Pons (tissue), 1 donor: Measurements from ENCODE around the gene PXYLP1.

Experiments used
- DNase-seq: peaks from one replicate; pipeline ENCODE4 v3.0.0-alpha.2; 2016; ENCODE audit warnings: low spot score

Gene PXYLP1

DNA sequence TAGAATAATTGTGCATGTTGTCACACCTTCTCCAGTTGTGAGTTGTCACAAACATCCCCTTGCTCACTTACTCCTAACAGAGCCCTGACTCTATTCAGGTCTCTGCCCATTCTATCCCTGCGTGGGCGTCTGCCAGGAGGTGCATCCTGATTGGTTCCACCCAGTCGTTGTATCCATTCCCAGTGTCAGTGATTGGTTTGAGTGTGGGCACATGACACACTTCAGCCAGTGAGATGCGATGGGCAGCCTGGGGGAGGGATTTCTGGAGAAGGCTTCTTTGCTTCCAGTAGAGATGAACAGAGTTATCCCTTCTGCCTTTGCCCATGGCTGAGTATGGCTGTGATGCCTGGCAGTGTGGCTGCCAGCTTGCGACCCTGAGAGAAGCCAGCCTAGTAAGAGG lies 18.7 kb downstream of the PXYLP1 start:
- no peak for DNase-seq

DNA sequence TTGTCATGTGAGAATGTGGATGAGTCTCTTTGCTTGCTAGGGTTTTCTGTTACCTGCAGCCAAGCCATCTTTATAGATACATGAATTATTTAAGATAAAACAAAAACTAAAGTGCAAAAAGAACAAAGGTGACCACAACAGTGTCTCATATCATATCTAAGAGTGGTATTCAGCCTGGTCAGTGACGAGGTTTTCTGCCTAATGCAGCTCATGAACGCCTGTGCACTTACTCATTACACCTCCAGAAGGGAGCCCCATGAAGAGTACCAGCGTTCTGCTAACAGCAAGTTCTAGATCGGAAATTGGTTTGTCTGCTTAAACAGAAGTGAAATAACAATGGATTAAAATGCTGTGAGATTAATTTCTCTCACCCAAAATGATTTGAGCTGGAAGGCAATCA lies 19.2 kb downstream of the PXYLP1 start:
- DNase-seq: no peak

DNA sequence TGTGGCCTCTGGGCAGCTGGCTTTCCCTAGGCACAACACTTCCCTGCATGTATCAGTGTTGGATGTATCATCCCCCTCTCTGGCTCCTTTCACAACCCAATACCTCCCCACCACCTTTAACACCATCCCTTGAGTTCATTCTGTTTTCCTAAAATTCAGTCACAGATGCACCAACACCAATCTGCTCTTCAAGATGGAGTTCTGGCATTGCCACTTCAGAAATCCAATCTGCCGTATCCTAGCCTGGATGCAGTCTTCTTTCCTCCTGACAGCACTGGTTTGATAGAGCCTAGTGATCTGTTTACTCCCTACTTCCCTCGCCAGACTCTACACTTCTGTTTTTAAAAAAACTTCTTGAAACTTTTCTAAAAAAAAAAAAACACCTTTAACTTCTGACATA lies 21.7 kb downstream of the PXYLP1 start:
- no peak for DNase-seq

DNA sequence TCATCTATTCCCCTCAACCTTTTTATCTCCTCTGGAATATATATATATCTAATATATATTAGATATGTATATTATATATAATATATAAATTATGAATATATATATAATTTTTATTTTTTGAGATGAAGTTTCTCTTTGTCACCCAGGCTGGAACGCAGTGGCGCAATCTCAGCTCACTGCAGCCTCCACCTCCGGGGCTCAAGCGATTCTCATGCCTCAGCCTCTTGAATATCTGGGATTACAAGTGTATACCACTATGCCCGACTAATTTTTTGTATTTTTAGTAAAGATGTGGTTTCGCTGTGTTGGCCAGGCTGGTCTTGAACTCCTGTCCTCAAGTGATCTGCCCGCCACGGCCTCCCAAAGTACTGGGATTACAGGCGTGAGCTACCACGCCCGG lies 22.2 kb downstream of the PXYLP1 start:
- no peak for DNase-seq

DNA sequence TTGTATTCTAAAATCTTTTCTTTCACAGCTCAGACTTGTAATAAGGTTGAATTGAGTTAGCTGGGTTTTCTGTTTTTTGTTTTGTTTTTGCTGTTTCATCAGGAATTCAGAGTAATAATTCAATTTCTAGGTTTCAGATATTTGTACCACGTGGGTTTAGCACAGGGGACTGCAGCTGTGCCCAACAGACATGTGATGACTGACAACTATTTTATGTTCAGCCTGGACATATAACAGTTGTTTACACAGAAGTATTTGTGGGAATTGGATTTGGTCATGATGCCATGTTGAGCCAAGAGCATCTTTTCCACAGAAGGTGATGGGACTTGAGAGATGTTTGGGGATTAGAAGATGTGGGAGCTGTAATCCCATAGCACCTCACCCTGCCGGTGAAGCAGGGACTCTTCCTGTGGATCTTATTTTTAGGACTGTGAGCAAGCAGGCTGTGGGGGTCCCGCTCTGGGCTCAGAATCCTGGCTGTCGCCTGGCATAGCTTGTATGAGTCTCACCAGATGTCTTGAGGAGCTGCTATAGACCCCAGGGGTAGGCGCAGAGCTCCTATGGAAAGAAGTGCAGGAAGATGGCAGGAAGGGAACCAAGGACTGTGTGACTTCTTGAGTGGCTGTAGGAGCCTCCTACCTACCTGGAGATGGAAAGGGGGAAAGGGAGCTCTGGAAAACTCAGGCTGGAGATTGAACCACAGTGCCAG lies 23.7 kb downstream of the PXYLP1 start:
- no peak for DNase-seq

DNA sequence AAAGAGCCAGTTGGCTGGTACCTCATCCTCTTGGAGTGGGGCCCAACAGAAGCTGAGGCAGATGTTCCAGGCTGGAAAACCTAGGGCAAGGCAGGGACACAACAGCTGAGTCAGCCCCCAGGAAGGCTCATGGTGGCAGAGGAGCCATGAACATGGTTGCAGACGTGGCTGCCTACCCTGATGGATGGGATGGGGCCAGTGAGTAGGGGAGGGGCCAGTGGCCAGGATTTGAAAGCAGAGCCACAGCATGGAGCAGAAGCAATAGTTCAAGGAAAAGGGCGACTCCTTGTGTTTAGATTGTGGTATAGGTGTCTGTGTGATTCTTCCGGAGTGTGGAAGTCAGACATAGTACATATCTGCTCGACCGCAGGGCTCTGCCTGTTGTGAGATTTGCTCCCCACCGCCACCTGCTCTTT lies 24.2 kb downstream of the PXYLP1 start:
- no peak for DNase-seq

DNA sequence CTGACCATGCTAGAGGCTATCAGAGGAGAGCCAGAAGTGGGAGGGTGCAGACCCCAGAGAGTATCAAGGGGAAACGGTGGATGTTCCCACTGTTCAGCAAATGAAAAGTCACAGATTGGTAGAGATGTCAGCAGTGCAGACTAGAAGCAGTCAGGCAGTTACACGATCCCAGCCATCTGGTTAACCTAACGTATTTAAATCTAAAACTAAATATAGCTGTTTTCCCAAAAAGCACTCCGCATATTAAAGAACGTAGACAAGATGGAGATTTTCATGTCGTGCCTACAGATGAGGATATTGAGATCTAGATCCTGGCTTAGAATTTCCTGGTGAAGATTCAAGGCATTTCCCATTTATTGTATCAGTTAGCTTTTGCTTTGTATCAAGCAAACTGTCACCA lies 25.2 kb downstream of the PXYLP1 start:
- DNase-seq: no peak

DNA sequence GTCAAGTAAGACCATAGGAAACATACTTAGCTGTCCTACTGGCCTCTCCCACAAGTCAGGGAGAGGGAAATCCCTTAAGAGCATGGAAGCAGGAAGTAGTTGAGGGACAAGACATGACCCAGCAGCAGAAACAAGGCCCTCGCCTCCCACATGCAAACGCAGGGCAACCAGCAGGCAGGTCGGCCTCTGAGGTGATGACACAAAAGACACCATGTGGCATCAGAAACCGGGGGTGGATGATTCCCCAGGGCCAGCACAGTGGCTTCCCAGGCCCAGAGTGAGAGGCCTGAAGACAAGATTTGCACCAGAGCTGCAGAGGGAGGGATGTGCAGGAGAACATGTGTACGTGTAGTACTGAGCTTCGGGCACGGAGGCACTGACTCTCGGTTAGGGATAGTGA lies 26.3 kb downstream of the PXYLP1 start:
- DNase-seq: no peak

DNA sequence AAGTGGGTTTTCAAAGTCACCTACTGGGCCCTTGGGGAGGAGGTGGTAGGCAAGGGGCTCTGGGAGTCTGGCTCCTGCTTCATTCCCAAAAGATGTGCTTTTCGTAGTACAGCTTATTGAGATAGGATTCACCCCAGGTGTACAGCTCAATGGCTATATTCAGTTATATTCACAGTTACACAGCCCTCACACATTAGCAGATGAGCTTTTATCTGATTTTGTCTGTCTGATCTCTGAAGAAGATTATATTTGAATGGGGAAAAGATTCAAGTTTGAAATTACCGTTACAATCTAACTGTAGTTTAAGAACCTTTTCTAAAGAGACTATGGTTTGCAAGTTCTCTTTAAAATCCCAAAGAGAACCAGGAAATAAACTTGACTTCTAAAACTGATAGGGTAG lies 27.3 kb downstream of the PXYLP1 start:
- DNase-seq: no peak

DNA sequence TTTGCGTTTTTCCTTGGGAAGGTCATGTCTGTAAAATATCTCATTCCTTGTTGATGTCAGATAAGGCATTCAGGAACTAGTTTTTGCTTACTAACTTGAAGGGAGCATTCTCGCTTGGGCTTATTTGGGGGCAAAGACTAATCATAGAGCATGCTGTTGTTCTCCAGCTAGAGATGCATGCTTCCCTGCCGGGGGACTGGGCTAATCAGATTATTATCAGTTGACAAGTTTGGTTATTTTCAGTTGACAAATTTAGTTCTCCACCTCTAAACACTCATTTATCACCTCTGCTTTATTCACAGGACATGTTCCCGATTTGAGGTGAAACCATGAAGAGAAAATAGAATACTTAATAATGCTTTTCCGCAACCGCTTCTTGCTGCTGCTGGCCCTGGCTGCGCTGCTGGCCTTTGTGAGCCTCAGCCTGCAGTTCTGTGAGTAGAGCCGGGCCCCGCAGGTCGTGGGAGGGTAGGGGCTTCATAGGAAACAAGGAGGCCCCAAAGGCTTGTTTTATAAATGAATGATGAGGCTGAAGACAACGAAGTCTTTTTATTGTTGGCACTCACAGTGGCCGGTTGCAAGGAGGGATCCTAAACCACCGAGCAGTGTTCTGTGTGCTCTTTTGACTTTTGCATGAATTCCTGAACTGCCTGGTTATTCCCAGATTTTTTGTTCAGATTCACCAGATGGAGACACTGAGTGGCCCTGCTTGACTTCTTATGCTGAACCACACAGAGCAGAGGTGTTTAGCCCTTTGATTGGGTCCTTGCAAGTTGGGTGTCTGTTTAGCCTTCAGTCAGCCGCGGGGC lies 28.4 kb downstream of the PXYLP1 start:
- no peak for DNase-seq

DNA sequence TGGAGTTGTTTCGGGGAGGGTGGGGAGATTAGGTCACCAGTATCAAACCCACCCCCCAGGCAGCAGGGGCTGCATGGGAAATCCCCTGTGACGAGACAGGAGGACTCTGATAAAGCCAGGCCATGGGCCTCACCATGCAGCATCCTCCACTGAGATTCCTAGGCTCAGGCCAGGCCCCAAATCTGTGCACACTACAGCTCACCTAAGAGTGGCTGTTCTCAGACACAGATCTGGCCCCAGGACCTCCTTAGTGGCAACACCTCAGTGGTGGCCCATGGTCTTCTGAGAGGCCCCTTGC lies 29.0 kb downstream of the PXYLP1 start:
- DNase-seq: no peak

DNA sequence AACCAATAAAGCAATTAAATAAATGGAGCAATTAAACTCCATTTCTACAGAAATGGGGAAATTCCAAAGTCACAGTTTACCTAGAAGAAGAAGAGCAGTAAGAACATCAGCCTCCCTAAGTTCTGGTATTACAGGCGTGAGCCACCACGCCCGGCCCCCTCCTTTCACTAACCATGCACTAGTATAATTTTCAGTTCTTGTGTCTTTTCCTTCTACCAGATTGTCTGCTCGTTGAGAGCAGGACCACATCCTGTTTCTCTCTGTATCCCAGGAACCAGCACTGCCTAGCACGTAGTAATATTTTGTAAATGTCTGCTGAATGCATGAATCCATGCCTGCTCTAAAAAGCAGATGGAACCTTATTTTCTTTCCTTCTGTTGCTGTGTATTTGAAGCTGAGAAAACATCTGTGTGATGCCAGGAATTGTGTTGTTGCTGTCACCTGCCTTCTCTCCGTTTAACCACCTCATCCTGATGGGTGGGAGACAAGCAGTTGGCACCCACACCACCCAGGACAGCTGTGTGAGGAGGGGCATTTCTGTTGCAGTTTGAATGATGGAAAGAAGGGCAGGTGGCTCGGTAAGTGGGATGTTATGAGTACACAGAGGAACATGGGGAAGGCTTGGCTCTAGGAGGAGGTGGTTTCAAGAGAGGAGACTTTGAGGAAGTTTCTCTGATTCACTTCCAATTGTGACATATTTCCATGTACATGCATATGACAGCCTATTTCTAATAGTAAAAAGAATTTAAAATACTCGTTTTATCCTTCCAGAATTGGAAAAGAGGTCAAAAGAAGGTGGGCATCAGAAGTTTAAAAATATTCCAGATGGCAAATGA lies 30.1 kb downstream of the PXYLP1 start:
- no peak for DNase-seq

DNA sequence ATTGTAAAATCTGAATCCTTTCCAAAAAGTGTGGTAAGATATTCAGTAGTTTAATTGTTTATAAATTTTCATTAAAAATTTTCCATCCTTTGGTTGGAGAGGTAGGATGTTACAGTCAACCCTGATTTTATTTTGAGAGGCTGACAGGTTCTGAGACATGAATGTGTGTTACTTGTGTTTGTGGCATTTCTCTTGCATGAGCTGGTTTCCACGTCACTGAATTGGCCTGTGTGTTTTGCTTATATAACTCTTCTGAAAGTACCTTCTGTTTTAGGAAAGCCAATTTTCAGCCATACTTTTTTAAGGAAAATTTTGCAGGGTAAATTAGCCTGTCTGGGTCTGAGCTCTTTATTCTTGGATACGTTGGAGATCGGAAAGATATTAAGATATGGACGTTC lies 30.7 kb downstream of the PXYLP1 start:
- no peak for DNase-seq

DNA sequence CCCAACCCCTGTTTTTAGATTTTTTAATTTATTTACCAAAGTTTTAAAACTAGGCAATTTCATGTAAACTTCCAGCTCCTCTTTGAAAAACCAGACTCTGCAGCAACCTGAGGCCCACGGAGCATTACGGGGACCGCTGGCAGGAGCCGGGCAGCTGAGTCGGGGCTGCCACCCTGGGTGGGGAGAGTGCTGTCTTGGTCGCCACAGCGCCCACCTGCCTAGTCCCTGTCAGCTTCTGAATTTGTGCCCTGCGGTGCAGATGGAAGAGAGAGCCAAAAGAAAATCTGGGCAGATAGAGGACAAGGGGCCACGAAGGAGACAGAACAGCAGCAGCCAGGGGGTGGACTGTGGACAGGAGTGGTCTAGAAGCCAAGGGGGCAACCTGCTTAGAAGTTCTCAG lies 34.6 kb downstream of the PXYLP1 start:
- no peak for DNase-seq

DNA sequence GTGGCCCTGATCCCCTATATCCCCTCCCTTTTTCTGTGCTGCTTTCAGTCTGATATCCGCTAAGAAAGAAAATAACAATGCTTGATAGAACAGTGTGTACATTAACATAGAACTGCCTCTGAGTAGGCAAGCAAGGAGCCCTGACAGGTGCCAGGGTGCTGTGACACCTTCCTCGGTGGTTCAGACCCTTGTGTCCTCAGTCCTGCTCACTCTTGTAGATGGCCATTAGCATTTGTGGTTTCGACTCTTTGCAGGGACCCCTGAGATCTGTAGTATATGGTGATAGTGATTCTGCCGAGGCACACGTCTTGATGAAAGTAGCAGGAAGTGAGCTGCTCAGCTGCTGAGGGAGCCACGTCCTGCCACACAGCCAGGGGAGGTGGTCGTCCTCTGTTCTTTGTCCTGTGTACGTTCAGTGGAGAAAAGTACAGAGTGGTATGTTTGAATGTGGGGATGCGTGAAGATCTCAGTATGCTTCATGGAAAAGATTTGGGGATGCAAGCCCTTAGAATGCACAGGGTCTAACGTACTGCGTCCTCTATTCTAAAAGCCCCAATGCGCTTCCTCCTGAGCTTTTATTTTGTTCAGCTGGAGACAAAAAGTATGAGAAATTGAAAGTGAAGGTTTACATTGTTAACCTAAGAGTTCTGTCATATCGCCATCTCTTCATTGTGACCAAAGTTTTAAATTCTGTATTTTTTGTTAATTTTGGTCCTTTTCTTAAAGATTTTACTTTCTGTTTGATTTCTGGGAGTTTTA lies 35.4 kb downstream of the PXYLP1 start:
- no peak for DNase-seq

DNA sequence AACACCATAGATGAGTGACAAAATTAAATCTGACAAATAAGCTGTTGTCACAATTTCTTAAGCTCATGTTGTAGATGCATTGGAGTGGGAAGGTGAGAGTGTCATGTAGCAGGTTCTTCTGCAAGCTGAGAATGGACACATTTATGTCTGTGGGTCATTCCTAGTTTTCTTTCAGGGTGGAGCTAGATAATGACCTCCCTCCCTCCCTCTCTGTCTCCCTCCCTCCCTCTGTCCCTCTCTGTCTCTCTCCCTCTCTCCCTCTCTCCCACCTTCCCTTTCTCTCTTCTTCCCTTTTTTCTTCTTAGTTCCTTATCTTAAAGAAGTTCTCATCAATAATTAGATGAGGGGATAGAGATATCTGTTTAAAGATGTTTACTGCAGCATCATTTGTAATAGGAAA lies 36.0 kb downstream of the PXYLP1 start:
- no peak for DNase-seq

DNA sequence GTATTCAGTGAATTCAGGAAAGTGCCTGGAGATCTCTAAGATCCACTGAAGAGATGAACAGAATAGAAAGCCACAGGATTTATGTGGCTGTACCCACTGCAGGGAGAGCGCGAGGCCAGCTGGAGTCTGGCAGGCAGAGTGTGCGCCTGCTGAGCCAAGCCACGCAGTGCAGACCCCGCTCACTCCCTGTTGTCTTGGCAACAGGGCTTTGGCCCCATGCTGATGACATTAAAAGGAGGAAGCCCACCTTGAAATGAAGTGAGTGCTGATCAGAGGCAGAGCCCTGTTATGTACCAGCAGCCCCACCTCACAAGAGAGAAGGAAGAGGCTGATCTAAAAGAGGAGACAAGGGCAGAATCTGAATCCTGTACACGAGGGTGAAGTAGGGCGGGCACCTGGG lies 36.7 kb downstream of the PXYLP1 start:
- no peak for DNase-seq

DNA sequence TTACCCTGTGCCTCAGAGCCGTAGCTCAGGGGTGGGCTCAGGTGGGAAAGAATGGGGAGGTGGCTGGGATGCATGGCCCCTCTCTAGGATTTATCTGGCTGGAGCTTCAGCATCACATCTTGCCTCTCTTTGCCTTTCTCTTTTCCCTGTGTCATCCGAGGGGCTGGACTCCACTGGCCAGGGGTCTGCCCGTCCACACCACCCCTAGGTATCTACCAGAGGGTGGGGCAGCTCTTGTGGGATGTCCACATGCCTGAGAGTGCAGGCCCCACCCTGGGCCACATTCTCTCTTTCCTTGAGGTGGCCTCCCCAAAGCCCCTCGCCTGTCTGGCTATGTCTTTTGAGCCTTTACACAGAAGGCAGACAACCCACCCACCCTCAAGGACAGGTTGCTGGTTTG lies 37.2 kb downstream of the PXYLP1 start:
- DNase-seq: no peak

DNA sequence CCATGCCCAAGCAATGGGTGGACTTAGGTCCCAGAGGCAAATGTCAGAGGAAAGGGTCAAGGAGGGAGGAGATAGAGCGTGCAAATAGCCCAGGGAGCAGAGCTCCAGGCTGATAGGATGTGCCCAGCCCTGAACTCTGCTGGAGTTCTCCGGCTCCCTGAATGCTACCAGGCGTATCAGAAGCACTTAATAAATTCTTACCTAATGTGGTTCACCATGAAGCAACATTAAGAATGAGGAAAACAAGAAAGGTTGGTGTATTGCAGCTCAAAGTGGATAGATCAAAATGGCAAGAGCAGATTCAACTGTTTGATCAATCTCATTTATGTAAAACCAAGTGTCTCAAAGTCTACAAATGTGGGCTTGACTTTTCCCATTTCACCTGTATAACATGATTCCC lies 38.3 kb downstream of the PXYLP1 start:
- no peak for DNase-seq

DNA sequence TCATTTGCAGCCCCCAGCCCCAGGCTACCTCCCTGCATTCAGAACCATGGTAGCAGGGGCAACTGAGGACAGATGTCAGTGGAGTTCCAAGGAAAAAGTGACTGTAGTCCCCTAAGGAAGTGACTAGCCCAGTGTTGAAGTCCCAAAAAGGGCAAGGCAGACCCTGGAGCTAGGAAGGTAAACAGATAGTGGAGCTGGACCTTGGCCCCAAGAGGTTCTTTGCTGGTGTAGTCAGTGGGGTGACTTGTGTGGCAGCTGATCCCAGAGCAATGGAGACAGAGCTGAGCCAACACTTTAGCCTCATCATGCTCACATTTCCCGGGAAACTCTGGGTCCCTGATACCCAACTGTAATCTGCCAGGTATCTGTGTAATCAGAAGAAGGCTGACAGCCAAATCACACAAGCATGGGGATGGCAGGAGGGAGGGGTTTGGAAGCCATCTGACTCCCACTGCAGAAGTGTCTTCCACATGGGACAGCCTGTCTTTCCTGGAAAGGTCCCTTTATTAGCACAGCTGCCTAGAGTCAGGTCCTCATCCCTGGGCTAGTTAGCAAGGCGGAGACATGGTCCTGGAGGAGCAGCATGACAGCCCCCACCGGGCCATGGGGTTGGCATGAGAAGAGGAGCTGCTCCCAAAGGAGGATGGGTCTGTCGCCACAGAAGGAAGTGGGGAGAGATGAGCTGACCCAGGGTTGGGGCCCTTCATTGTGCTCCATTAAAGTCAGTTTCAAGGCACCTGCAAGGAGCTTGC lies 39.8 kb downstream of the PXYLP1 start:
- DNase-seq: no peak

DNA sequence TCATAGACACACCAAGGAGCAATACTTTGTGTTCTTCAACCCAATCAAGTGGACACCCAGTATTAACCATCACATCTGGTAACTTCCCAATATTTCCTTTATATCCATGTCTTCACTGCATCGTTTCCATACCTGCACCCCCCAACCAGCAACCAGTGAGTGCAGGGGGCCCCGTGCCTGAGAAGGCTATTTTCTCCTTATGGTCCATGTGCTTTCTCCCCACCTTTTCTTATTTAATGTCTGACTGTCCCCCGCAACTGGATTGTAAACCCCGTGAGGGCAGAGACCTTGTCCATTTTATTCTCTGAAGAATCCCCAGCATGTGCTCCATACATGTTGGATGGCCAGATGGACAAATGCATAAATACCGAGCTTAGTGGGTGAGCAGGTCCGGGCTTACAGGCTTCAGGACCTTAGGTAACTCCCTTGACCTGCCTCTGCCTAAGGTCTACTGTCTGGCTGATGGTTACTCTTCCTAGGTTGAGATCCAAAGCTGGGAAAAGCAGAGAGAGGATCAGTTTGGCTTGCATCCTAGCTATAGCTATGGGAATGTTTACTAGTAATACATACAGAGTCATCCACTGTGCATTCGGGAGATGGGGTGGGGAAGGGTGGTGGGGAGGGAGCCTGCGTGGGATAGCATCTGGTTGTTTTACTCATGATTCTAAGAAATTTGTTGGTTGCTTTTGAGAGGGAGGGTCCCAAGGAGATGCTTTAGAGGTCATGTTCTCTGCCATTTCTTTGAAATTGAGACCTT lies 41.5 kb downstream of the PXYLP1 start:
- no peak for DNase-seq
